PC-3 (cell line): ENCODE data around the gene ST6GALNAC1. TPM values are rescaled to one million over a fixed set of nuclear protein-coding genes. Genes with fewer than 3 reads are reported as not detected.

Experiments used
- ATAC-seq: fragments of 200-7000 bp; cut with Tn5 transposase; 2 replicates; pipeline ENCODE4 v1.9.1; 2020; ENCODE audit warnings: mild to moderate bottlenecking, moderate library complexity
- BruUV-seq: library from RNA; stranded (reverse); fragments of 400-500 nt; replicated peaks from 2 replicates; lab custom pipeline; 2021; lab: Mats Ljungman, UMichigan
- CTCF ChIA-PET: fragments of 300-600 bp; sonication (Branson Sonifier 250); formaldehyde crosslinking; loops from one replicate; lab custom pipeline; 2022; ENCODE audit warnings: antibody characterized with exemption; lab: Charles Lee
- POLR2A ChIA-PET: fragments of 300-600 bp; sonication (Branson Sonifier 250); formaldehyde crosslinking; loops from one replicate; lab custom pipeline; 2022; ENCODE audit warnings: antibody characterized with exemption; ENCODE audit not compliant: unreplicated experiment; lab: Charles Lee
- DNase-seq: peaks from one replicate; pipeline ENCODE4 v3.0.0-alpha.2; 2015
- H2AFZ ChIP-seq: fragments of 300-600 bp; sonication (generic); 2 replicates; pipeline ENCODE4 v1.6.0; 2016; ENCODE audit warnings: antibody characterized with exemption, low read length
- H3F3A ChIP-seq: fragments of 300-600 bp; sonication (generic); one replicate; pipeline ENCODE4 v1.6.0; 2017; ENCODE audit warnings: antibody characterized with exemption, low read length, control low read depth, mild to moderate bottlenecking; ENCODE audit not compliant: unreplicated experiment
- H3K27ac ChIP-seq: fragments of 300-600 bp; sonication (generic); 2 replicates; pipeline ENCODE4 v1.5.1; 2016; ENCODE audit warnings: mild to moderate bottlenecking, low read length
- H3K27me3 ChIP-seq: fragments of 300-600 bp; sonication (generic); 2 replicates; pipeline ENCODE4 v1.6.1; 2016; ENCODE audit warnings: low read length, mixed read lengths
- H3K36me3 ChIP-seq: fragments of 300-600 bp; sonication (generic); 2 replicates; pipeline ENCODE4 v1.6.1; 2016; ENCODE audit warnings: low read depth, mixed run types, low read length, mixed read lengths
- H3K4me1 ChIP-seq: fragments of 300-600 bp; sonication (generic); 2 replicates; pipeline ENCODE4 v1.5.1; 2016; ENCODE audit warnings: low read length; ENCODE audit not compliant: insufficient read depth
- H3K4me2 ChIP-seq: fragments of 300-600 bp; sonication (generic); 2 replicates; pipeline ENCODE4 v1.6.0; 2016; ENCODE audit warnings: low read length
- H3K4me3 ChIP-seq: fragments of 300-600 bp; sonication (generic); 2 replicates; pipeline ENCODE4 v1.5.1; 2016; ENCODE audit warnings: mild to moderate bottlenecking, low read length, mixed read lengths
- H3K79me2 ChIP-seq: fragments of 300-600 bp; sonication (generic); 2 replicates; pipeline ENCODE4 v1.6.1; 2017; ENCODE audit warnings: low read length, mixed read lengths
- H3K9ac ChIP-seq: fragments of 300-600 bp; sonication (generic); 2 replicates; pipeline ENCODE4 v1.6.0; 2016; ENCODE audit warnings: mild to moderate bottlenecking, low read length
- H3K9me2 ChIP-seq: fragments of 300-600 bp; sonication (generic); replicated peaks from 2 replicates; pipeline ENCODE4 v1.6.1; 2016; ENCODE audit warnings: mixed run types, low read length, mixed read lengths
- H3K9me3 ChIP-seq: fragments of 300-600 bp; sonication (generic); 2 replicates; pipeline ENCODE4 v1.6.1; 2016; ENCODE audit warnings: low read length, mixed read lengths
- H4K20me1 ChIP-seq: fragments of 300-600 bp; sonication (generic); 2 replicates; pipeline ENCODE4 v1.6.1; 2016; ENCODE audit warnings: low read length, mixed read lengths
- CTCF ChIP-seq: fragments of 300-600 bp; sonication (generic); conservative IDR thresholded peaks from 2 replicates; pipeline ENCODE4 v1.5.1; 2017; ENCODE audit warnings: antibody characterized with exemption, low read depth, mild to moderate bottlenecking, low read length
- EZH2 ChIP-seq: fragments of 300-600 bp; sonication (generic); IDR thresholded peaks from one replicate; pipeline ENCODE4 v1.6.1; 2017; ENCODE audit warnings: antibody characterized with exemption, mild to moderate bottlenecking, low read length; ENCODE audit not compliant: unreplicated experiment
- EZH2phosphoT487 ChIP-seq: fragments of 300-600 bp; sonication (generic); IDR thresholded peaks from 2 replicates; pipeline ENCODE4 v1.6.1; 2018; ENCODE audit warnings: mild to moderate bottlenecking, antibody characterized with exemption, low read length, borderline replicate concordance
- intact Hi-C: fragments of 100-400 bp; cut with micrococcal nuclease; formaldehyde crosslinking; loops from 2 replicates; pipeline ENCODE4 v1.9.0; 2023
- total RNA-seq: library from RNA; depleted of rRNA; stranded (reverse); fragments of >200 nt; gene quantifications from 2 replicates; pipeline ENCODE4 v1.2.3, GENCODE V29; 2014

Gene ST6GALNAC1
- total RNA-seq, 1 experiment from 2014 or later, result 4.1 TPM

- ChIA-PET POLR2A (interaction anchor here (0.5 kb wide), 1 partner anchor 1124 kb away, joined by 4 read pairs; no protein-coding TSS in a partner anchor), CTCF (no interaction called here)
- Histone ChIP-seq H3K79me2 (no peaks in the 10 kb centered on the region), H3K9ac (no peak overlapping the region), H3K27me3 (no peaks in the 10 kb centered on the region), H3K9me2 (no peaks in the 10 kb centered on the region), H3K4me1 (peaks cover 17% of the 10 kb centered on the region), H3F3A (no peaks in the 10 kb centered on the region), H3K4me2 (no peak overlapping the region), H4K20me1 (no peaks in the 10 kb centered on the region), H3K9me3 (no peaks in the 10 kb centered on the region), H2AFZ (no peak overlapping the region), H3K4me3 (no peak overlapping the region), H3K36me3 (no peaks in the 10 kb centered on the region), H3K27ac (no peak overlapping the region)
- no peak for DNase-seq
- intact Hi-C loops, result no loop called here
- no peak for ATAC-seq
- TF ChIP-seq EZH2phosphoT487 (no peak), EZH2 (no peak), CTCF (no peak)
- no TSS peak for BruUV-seq
These were observed 42.3 kb upstream of the ST6GALNAC1 start for GRCh38 chr17:76685846-76686245.

- no TSS peak for BruUV-seq
- H3F3A ChIP-seq, result no peaks in the 10 kb centered on the region
- H3K79me2 ChIP-seq, result no peaks in the 10 kb centered on the region
- DNase-seq, result no peak
- peaks cover 17% of the 10 kb centered on the region for H3K4me1 ChIP-seq
- H3K27me3 ChIP-seq, result no peaks in the 10 kb centered on the region
- ATAC-seq, result no peak
- H3K36me3 ChIP-seq, result no peaks in the 10 kb centered on the region
- H3K9ac ChIP-seq, result no peak overlapping the region
- intact Hi-C loops, result no loop called here
- no peaks in the 10 kb centered on the region for H3K9me2 ChIP-seq
- H3K4me2 ChIP-seq, result no peak overlapping the region
- no peak overlapping the region for H3K4me3 ChIP-seq
- no peak for TF ChIP-seq EZH2phosphoT487
- no peak for TF ChIP-seq CTCF
- no peak for TF ChIP-seq EZH2
- no peaks in the 10 kb centered on the region for H3K9me3 ChIP-seq
- no peak overlapping the region for H3K27ac ChIP-seq
- ChIA-PET CTCF (no interaction called here), POLR2A (no interaction called here)
- H4K20me1 ChIP-seq, result no peaks in the 10 kb centered on the region
- no peak overlapping the region for H2AFZ ChIP-seq
These were observed 41.8 kb upstream of the ST6GALNAC1 start for GRCh38 chr17:76685366-76685765.

- TF ChIP-seq CTCF, result no peak
- TF ChIP-seq EZH2, result no peak
- TF ChIP-seq EZH2phosphoT487, result no peak
- Histone ChIP-seq H3K36me3 (no peaks in the 10 kb centered on the region), H3K27ac (no peak overlapping the region), H3K4me3 (no peak overlapping the region), H4K20me1 (no peaks in the 10 kb centered on the region), H3K9me3 (no peaks in the 10 kb centered on the region), H3K4me1 (peaks cover 17% of the 10 kb centered on the region), H3K27me3 (no peaks in the 10 kb centered on the region), H2AFZ (no peak overlapping the region), H3F3A (no peaks in the 10 kb centered on the region), H3K9me2 (no peaks in the 10 kb centered on the region), H3K4me2 (no peak overlapping the region), H3K9ac (no peak overlapping the region), H3K79me2 (no peaks in the 10 kb centered on the region)
- DNase-seq (no peak), ATAC-seq (no peak)
- POLR2A ChIA-PET, result no interaction called here
- BruUV-seq, result no TSS peak
- CTCF ChIA-PET, result no interaction called here
- intact Hi-C loops, result no loop called here
These were observed 41.2 kb upstream of the ST6GALNAC1 start for GRCh38 chr17:76684756-76685155.
